ENCODE data around the gene DIO3.
"Not testable (repeated sequence)": the region's sequence is repeated elsewhere in the genome, so short reads cannot be mapped to it uniquely, and the experiment has no call there.

Gene DIO3

GRCh38 chr14:101543814-101544213 lies 17.5 kb upstream of the DIO3 start:
- no peak for DNase-seq

- no peak for DNase-seq
Measured at GRCh38 chr14:101544550-101544949, 16.7 kb upstream of the DIO3 start.

- DNase-seq, result no peak
Measured at GRCh38 chr14:101546706-101547105, 14.6 kb upstream of the DIO3 start.

GRCh38 chr14:101547107-101547738 lies 14.1 kb upstream of the DIO3 start:
- no peak for DNase-seq

- DNase-seq, result no peak
Measured at GRCh38 chr14:101547961-101548669, 13.2 kb upstream of the DIO3 start.

GRCh38 chr14:101548710-101549109 lies 12.6 kb upstream of the DIO3 start:
- no peak for DNase-seq

GRCh38 chr14:101549154-101549553 lies 12.1 kb upstream of the DIO3 start:
- no peak for DNase-seq

GRCh38 chr14:101550202-101550912 lies 10.9 kb upstream of the DIO3 start:
- DNase-seq, result not testable (repeated sequence)

GRCh38 chr14:101551729-101552595 lies 9.3 kb upstream of the DIO3 start:
- no peak for DNase-seq

GRCh38 chr14:101552786-101553231 lies 8.5 kb upstream of the DIO3 start:
- no peak for DNase-seq

GRCh38 chr14:101553393-101553792 lies 7.9 kb upstream of the DIO3 start:
- DNase-seq, result no peak

- DNase-seq, result no peak
Measured at GRCh38 chr14:101553931-101554330, 7.4 kb upstream of the DIO3 start.

GRCh38 chr14:101554991-101555668 lies 6.2 kb upstream of the DIO3 start:
- no peak for DNase-seq

GRCh38 chr14:101555669-101556043 lies 5.6 kb upstream of the DIO3 start:
- not testable (repeated sequence) for DNase-seq

- no peak for DNase-seq
Measured at GRCh38 chr14:101556131-101556530, 5.2 kb upstream of the DIO3 start.

GRCh38 chr14:101556566-101557320 lies 4.6 kb upstream of the DIO3 start:
- DNase-seq, result no peak

GRCh38 chr14:101557321-101557695 lies 4.0 kb upstream of the DIO3 start:
- no peak for DNase-seq

- DNase-seq, result no peak
Measured at GRCh38 chr14:101557811-101558738, 3.2 kb upstream of the DIO3 start.

GRCh38 chr14:101558739-101559240 lies 2.5 kb upstream of the DIO3 start:
- no peak for DNase-seq

GRCh38 chr14:101559250-101559623 lies 2.1 kb upstream of the DIO3 start:
- DNase-seq, result no peak

Data from CD4-positive, alpha-beta T cell treated with Interleukin-12 subunit alpha and Interleukin-12 subunit beta, for 1 hour (primary cell).